HTR-8/SVneo (cell line): Measurements from ENCODE around the gene KIAA1671.
"Not testable (repeated sequence)": the region's sequence is repeated elsewhere in the genome, so short reads cannot be mapped to it uniquely, and the experiment has no call there.

Experiments used
- DNase-seq: peaks from one replicate; pipeline ENCODE4 v3.0.0; 2011; ENCODE audit warnings: low spot score, mixed read lengths; ENCODE audit not compliant: insufficient read length
- FAIRE-seq: peaks from 2 replicates; lab custom pipeline; 2011; peaks lifted over from hg19 to GRCh38; lab: Jason Lieb, UNC

The KIAA1671 gene

GRCh38 chr22:25206998-25207397, 254.5 kb downstream of the KIAA1671 start:
- FAIRE-seq (no peak), DNase-seq (no peak)

- DNase-seq (no peak), FAIRE-seq (no peak)
Measured at GRCh38 chr22:25207553-25208157, 255.1 kb downstream of the KIAA1671 start.

GRCh38 chr22:25208328-25208727, 255.8 kb downstream of the KIAA1671 start:
- no peak for DNase-seq
- FAIRE-seq, result no peak

- FAIRE-seq (no peak), DNase-seq (no peak)
Measured at GRCh38 chr22:25208743-25209505, 256.4 kb downstream of the KIAA1671 start.

GRCh38 chr22:25210793-25211192, 258.3 kb downstream of the KIAA1671 start:
- no peak for DNase-seq

GRCh38 chr22:25212337-25212736, 259.8 kb downstream of the KIAA1671 start:
- no peak for FAIRE-seq
- no peak for DNase-seq

More at GRCh38 chr22:25210793-25211192, 258.3 kb downstream of the KIAA1671 start:
- FAIRE-seq, result no peak

- no peak for DNase-seq
- no peak for FAIRE-seq
Measured at GRCh38 chr22:25213221-25213620, 260.7 kb downstream of the KIAA1671 start.

- DNase-seq, result no peak
- no peak for FAIRE-seq
Measured at GRCh38 chr22:25216230-25216629, 263.7 kb downstream of the KIAA1671 start.

- no peak for DNase-seq
- no peak for FAIRE-seq
Measured at GRCh38 chr22:25219211-25219689, 266.7 kb downstream of the KIAA1671 start, which contains the start of gene CRYBB2. Gene CRYBB2, plus strand, starts transcription at chr22:25219639. Its CDS starts 1,791 bp downstream, at chr22:25221430.

GRCh38 chr22:25219948-25220442, 267.5 kb downstream of the KIAA1671 start:
- DNase-seq, result no peak
- no peak for FAIRE-seq

- DNase-seq (no peak), FAIRE-seq (no peak)
Measured at GRCh38 chr22:25221790-25222189, 269.3 kb downstream of the KIAA1671 start.

- FAIRE-seq (no peak), DNase-seq (no peak)
Measured at GRCh38 chr22:25223269-25223850, 270.8 kb downstream of the KIAA1671 start.

GRCh38 chr22:25228822-25229221, 276.3 kb downstream of the KIAA1671 start:
- DNase-seq (no peak), FAIRE-seq (peak; percentile 26)

- FAIRE-seq, result not testable (repeated sequence)
Measured at GRCh38 chr22:25230760-25231159, 278.2 kb downstream of the KIAA1671 start.

GRCh38 chr22:25232301-25232700, 279.8 kb downstream of the KIAA1671 start:
- FAIRE-seq (no peak), DNase-seq (no peak)

More at GRCh38 chr22:25230760-25231159, 278.2 kb downstream of the KIAA1671 start:
- not testable (repeated sequence) for DNase-seq

- FAIRE-seq, result not testable (repeated sequence)
Measured at GRCh38 chr22:25233706-25234105, 281.2 kb downstream of the KIAA1671 start.

GRCh38 chr22:25235547-25236290, 283.2 kb downstream of the KIAA1671 start:
- FAIRE-seq (no peak), DNase-seq (peak; percentile 95)

More at GRCh38 chr22:25233706-25234105, 281.2 kb downstream of the KIAA1671 start:
- not testable (repeated sequence) for DNase-seq

GRCh38 chr22:25236417-25236816, 283.9 kb downstream of the KIAA1671 start:
- no peak for DNase-seq

GRCh38 chr22:25237503-25237902, 285.0 kb downstream of the KIAA1671 start:
- DNase-seq (no peak), FAIRE-seq (no peak)

More at GRCh38 chr22:25236417-25236816, 283.9 kb downstream of the KIAA1671 start:
- FAIRE-seq, result no peak

- FAIRE-seq, result not testable (repeated sequence)
Measured at GRCh38 chr22:25238058-25238457, 285.5 kb downstream of the KIAA1671 start.

More at GRCh38 chr22:25238058-25238457, 285.5 kb downstream of the KIAA1671 start:
- DNase-seq, result not testable (repeated sequence)
